ENCODE results near the gene HSD3B7.
"Not testable (repeated sequence)": the region's sequence is repeated elsewhere in the genome, so short reads cannot be mapped to it uniquely, and the experiment has no call there.

DNA sequence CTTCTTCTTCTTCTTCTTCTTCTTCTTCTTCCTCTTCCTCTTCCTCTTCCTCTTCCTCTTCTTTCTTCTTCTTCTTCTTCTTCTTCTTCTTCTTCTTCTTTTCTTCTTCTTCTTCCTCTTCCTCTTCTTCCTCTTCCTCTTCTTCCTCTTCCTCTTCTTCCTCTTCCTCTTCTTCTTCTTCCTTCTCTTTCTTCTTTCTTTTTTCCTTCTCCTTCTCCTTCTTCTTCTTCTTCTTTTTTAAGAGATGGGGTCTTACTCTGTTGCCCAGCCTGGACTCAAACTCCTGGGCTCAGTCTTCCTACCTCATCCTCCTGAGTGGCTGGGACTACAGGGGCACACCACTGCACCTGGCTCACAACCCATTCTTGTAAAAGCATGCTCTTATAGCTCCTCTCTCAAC, 28.3 kb downstream of the HSD3B7 start:
- TF ChIP-seq, protein P1, sequence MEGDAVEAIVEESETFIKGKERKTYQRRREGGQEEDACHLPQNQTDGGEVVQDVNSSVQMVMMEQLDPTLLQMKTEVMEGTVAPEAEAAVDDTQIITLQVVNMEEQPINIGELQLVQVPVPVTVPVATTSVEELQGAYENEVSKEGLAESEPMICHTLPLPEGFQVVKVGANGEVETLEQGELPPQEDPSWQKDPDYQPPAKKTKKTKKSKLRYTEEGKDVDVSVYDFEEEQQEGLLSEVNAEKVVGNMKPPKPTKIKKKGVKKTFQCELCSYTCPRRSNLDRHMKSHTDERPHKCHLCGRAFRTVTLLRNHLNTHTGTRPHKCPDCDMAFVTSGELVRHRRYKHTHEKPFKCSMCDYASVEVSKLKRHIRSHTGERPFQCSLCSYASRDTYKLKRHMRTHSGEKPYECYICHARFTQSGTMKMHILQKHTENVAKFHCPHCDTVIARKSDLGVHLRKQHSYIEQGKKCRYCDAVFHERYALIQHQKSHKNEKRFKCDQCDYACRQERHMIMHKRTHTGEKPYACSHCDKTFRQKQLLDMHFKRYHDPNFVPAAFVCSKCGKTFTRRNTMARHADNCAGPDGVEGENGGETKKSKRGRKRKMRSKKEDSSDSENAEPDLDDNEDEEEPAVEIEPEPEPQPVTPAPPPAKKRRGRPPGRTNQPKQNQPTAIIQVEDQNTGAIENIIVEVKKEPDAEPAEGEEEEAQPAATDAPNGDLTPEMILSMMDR (conservative IDR thresholded peaks at IDR 0.05; ENCODE audit: low read length), result not testable (repeated sequence)
- not testable (repeated sequence) for TF ChIP-seq EZH2phosphoT487 (IDR thresholded peaks at IDR 0.05; ENCODE audit: borderline replicate concordance, low read depth, low read length)

Data from OCI-LY7 (cell line).